Effector memory CD4-positive, alpha-beta T cell (primary cell): ENCODE measurements around the gene NECAB2.

Experiments
- DNase-seq, 3 donors: peaks; one replicate each; pipeline ENCODE4 v3.0.0-alpha.2; 2020
- H3K27ac ChIP-seq: 2 replicates; pipeline ENCODE4 v1.7.0; 2013; ENCODE audit warnings: mild to moderate bottlenecking, low read length, moderate library complexity; ENCODE audit not compliant: insufficient read depth, poor library complexity, severe bottlenecking
- H3K27me3 ChIP-seq: replicated peaks from 2 replicates; pipeline ENCODE4 v1.7.0; 2013; ENCODE audit warnings: mild to moderate bottlenecking, low read length; ENCODE audit not compliant: insufficient read depth, control insufficient read depth, poor library complexity, severe bottlenecking
- H3K36me3 ChIP-seq: 2 replicates; pipeline ENCODE4 v1.7.0; 2013; ENCODE audit warnings: mild to moderate bottlenecking, low read length, moderate library complexity; ENCODE audit not compliant: control insufficient read depth, insufficient read depth
- H3K4me1 ChIP-seq: 2 replicates; pipeline ENCODE4 v1.7.0; 2013; ENCODE audit warnings: low read length, mild to moderate bottlenecking; ENCODE audit not compliant: control insufficient read depth, insufficient read depth, poor library complexity, severe bottlenecking
- H3K4me3 ChIP-seq: 2 replicates; pipeline ENCODE4 v1.7.0; 2013; ENCODE audit warnings: low read length, low read depth, mild to moderate bottlenecking; ENCODE audit not compliant: insufficient read depth, poor library complexity, severe bottlenecking
- H3K9me3 ChIP-seq: 2 replicates; pipeline ENCODE4 v1.7.0; 2013; ENCODE audit warnings: mild to moderate bottlenecking, low read length, moderate library complexity; ENCODE audit not compliant: control insufficient read depth

The NECAB2 gene

GRCh38 chr16:83929811-83930555 lies 38.1 kb upstream of the NECAB2 start:
- Histone ChIP-seq H3K36me3 (no peaks in the 10 kb centered on the region), H3K27me3 (no peaks in the 10 kb centered on the region), H3K9me3 (no peaks in the 10 kb centered on the region), H3K27ac (no peak overlapping the region), H3K4me1 (no peaks in the 10 kb centered on the region), H3K4me3 (no peak overlapping the region)
- no peak for DNase-seq

GRCh38 chr16:83930730-83931500 lies 37.1 kb upstream of the NECAB2 start:
- Histone ChIP-seq H3K4me1 (no peaks in the 10 kb centered on the region), H3K27ac (no peak overlapping the region), H3K36me3 (no peaks in the 10 kb centered on the region), H3K27me3 (no peaks in the 10 kb centered on the region), H3K9me3 (no peaks in the 10 kb centered on the region), H3K4me3 (no peak overlapping the region)
- no peak for DNase-seq

GRCh38 chr16:83931556-83931955 lies 36.5 kb upstream of the NECAB2 start:
- no peaks in the 10 kb centered on the region for H3K9me3 ChIP-seq
- H3K27me3 ChIP-seq: no peaks in the 10 kb centered on the region
- no peak overlapping the region for H3K4me3 ChIP-seq
- DNase-seq: no peak
- H3K36me3 ChIP-seq: no peaks in the 10 kb centered on the region
- no peak overlapping the region for H3K27ac ChIP-seq
- no peaks in the 10 kb centered on the region for H3K4me1 ChIP-seq

GRCh38 chr16:83932304-83932703 lies 35.7 kb upstream of the NECAB2 start:
- Histone ChIP-seq H3K4me3 (no peak overlapping the region), H3K9me3 (no peaks in the 10 kb centered on the region), H3K4me1 (no peaks in the 10 kb centered on the region), H3K27me3 (no peaks in the 10 kb centered on the region), H3K27ac (no peak overlapping the region), H3K36me3 (no peaks in the 10 kb centered on the region)
- no peak for DNase-seq

GRCh38 chr16:83932955-83933673 lies 34.9 kb upstream of the NECAB2 start:
- Histone ChIP-seq H3K27me3 (no peaks in the 10 kb centered on the region), H3K27ac (no peak overlapping the region), H3K36me3 (no peaks in the 10 kb centered on the region), H3K9me3 (no peaks in the 10 kb centered on the region), H3K4me1 (no peaks in the 10 kb centered on the region), H3K4me3 (no peak overlapping the region)
- DNase-seq: no peak

GRCh38 chr16:83933885-83934683 lies 34.0 kb upstream of the NECAB2 start:
- Histone ChIP-seq H3K27ac (no peak overlapping the region), H3K4me1 (no peaks in the 10 kb centered on the region), H3K4me3 (no peak overlapping the region), H3K27me3 (no peaks in the 10 kb centered on the region), H3K36me3 (no peaks in the 10 kb centered on the region), H3K9me3 (no peaks in the 10 kb centered on the region)
- no peak for DNase-seq

- no peaks in the 10 kb centered on the region for H3K9me3 ChIP-seq
- H3K27ac ChIP-seq: no peak overlapping the region
- no peak overlapping the region for H3K4me3 ChIP-seq
- no peaks in the 10 kb centered on the region for H3K27me3 ChIP-seq
- H3K4me1 ChIP-seq: no peaks in the 10 kb centered on the region
- no peak for DNase-seq
- H3K36me3 ChIP-seq: no peaks in the 10 kb centered on the region
Measured at GRCh38 chr16:83934684-83934977, 33.4 kb upstream of the NECAB2 start.

GRCh38 chr16:83935005-83935857 lies 32.8 kb upstream of the NECAB2 start:
- no peak overlapping the region for H3K27ac ChIP-seq
- no peaks in the 10 kb centered on the region for H3K9me3 ChIP-seq
- DNase-seq: no peak
- no peaks in the 10 kb centered on the region for H3K36me3 ChIP-seq
- H3K27me3 ChIP-seq: no peaks in the 10 kb centered on the region
- H3K4me3 ChIP-seq: no peak overlapping the region
- no peaks in the 10 kb centered on the region for H3K4me1 ChIP-seq

- Histone ChIP-seq H3K27me3 (no peaks in the 10 kb centered on the region), H3K4me3 (no peak overlapping the region), H3K4me1 (no peaks in the 10 kb centered on the region), H3K9me3 (no peaks in the 10 kb centered on the region), H3K36me3 (no peaks in the 10 kb centered on the region), H3K27ac (no peak overlapping the region)
- no peak for DNase-seq
Measured at GRCh38 chr16:83935858-83936255, 32.2 kb upstream of the NECAB2 start.
